Measurements from ENCODE around the gene FAM216B.
"Not testable (repeated sequence)": the region's sequence is repeated elsewhere in the genome, so short reads cannot be mapped to it uniquely, and the experiment has no call there.

FAM216B gene

DNA sequence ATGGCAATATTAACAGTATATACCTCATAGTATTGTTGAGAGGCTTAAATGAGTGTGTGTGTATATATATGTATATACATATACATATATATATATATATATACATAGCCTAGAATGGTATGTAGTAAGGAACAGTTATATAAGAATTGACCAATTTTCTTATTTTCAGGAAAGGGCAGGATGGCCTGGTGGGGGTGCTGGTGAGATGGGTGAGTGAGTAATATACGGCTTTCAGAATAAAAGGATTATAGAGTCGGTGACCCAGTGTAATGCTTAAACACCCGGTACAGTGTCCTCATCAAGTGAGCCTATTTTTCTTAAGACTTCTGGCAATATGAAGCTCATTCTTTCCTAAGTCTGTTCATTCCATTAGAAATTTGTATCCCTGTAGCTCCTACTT, 11.7 kb upstream of the FAM216B start:
- intact Hi-C loops (cut with DNase I): no loop called here

DNA sequence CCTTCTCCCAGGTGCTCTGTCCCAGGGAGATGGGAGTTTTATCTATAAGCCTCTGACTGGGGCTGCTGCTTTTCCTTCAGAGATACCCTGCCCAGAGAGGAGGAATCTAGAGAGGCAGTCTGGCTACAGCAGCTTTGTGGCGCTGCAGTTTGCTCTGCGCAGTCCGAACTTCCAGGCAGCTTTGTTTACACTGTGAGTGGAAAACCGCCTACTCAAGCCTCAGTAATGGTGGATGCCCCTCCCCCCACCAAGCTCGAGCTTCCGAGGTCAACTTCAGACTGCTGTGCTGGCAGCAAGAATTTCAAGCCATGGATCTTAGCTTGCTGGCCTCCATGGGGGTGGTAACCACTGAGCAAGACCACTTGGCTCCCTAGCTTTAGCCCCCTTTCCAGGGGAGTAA, 4.8 kb upstream of the FAM216B start:
- intact Hi-C loops (cut with DNase I); DNase-seq: not testable (repeated sequence)

More for the DNA sequence above, 11.7 kb upstream of the FAM216B start:
- no peak for DNase-seq

DNA sequence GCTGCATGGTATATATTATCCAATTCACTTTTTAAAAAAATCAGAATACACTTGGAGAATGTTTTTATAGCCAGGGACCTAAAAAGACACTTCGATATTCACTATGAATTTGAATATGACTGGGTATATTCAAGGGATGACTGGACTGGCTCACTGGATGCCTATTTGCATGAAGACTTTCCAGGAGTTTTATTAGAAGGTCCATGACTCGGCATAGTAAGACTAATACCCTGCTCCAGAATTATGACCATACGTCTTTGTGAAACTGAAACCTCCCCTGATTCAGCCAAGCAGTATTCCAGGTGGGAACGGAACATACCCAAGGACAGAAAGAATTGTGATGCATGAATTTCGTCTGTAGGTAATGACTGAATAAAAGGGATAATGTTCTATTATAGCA, 3.9 kb upstream of the FAM216B start:
- intact Hi-C loops (cut with DNase I): no loop called here
- DNase-seq: no peak

DNA sequence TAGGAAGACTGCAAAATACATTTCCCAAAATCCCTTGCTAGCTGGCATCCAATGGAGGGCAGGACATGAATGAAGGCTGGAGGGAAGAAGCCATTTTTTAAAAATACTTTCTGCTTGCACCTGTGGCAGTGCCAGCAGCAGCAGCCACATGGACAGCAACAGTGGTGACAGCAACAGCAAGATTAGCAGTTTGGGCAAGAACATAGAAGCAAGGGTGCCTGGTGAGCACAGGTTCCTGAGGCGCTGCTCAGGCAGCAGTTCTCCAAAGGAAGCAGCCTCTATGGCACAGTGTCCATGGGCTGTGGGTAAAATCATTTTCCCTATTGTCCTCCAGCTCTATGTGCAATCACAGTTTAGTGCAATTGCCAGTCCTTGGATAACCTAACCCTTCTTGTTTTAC, 1.3 kb upstream of the FAM216B start:
- no peak for DNase-seq
- intact Hi-C loops (cut with DNase I): no loop called here

DNA sequence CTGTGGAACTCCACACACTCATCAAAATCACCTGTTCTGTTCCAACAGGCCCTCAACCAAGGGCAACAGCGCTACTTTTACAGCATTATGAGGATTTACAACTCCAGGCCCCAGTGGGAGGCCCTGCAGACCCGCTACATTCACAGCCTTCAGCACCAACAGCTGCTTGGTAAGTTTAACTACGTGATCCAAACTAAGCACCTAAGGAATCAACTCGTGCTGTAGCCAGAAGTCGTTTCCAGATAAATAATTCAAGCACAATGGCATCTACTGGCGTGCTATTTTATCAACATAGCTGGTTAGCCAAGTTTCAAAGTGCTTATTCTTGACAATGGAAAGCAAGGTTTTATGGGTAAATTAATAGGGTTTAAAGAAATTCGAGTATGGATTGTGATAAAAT, 5.3 kb downstream of the FAM216B start:
- intact Hi-C loops (cut with DNase I): no loop called here

DNA sequence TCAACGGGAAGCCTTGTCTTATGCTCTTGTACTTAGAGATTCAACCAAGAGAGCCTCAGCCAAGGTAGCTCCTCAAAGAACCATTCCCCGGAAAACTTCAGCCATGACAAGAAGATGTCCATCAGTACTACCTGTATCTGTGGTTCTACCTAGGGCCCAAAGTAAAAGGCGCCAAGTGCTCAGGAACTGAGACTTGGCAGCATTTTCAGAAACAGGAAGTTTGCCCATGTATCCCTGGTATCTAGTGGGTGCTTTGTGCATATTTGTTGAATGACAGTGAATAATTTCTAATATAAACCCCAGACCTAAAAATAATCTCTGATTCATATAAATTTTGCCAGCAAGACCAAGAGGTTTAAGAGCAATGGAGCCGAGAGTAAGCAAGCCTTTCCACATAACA, 7.2 kb downstream of the FAM216B start:
- intact Hi-C loops (cut with DNase I): no loop called here
- DNase-seq: no peak

More for the DNA sequence above, 5.3 kb downstream of the FAM216B start:
- DNase-seq: no peak

DNA sequence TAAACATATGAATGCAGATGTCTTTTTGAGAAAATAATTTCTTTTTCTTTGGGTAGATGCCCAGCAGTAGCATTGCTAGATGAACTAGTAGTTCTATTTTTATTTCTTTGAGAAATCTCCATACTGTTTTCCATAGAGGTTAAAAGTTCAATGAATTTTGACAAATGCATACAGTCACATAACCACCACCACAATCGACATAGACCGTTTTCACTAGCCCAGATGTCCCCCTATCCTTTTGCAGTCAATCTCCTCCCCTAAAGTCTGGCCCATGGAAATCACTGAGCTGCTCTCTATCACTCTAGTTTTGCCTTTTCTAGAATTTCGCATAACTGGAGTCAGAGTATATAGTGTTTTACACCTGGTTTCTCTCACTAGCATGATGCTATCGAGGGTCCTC, 10.8 kb downstream of the FAM216B start:
- intact Hi-C loops (cut with DNase I): no loop called here
- no peak for DNase-seq

DNA sequence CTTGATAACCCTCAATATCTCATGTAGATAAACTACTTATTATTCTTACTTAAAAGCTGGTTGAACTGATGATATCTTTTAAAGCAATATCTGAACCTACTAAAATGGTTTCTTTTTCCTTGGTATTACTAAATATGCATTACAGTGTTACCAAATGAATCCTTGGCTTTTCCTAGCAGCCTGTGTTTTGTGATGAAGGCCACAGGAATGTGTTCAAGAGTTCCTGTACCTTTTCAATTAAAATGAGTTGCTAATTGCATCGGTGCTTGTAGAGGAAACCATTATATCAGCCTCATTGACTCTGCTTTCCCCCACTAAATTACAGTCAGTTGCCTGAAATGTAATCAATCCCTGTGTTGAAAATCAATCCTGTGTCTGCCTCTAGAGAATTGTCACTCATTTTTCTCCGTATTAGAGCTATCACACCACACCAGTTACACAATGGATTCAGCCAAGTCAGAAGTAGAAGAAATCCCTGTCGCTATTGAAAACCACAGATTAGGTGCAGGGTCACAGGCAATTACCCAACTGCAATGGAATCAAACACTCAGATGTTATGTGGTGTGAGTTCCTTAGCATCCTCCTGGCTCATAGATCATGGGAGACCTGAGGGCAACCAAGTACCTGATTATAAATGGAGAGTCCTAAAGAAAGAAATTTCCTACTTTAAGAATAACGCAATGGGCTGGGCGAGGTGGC, 13.3 kb downstream of the FAM216B start:
- intact Hi-C loops (cut with DNase I): no loop called here
- DNase-seq: no peak

DNA sequence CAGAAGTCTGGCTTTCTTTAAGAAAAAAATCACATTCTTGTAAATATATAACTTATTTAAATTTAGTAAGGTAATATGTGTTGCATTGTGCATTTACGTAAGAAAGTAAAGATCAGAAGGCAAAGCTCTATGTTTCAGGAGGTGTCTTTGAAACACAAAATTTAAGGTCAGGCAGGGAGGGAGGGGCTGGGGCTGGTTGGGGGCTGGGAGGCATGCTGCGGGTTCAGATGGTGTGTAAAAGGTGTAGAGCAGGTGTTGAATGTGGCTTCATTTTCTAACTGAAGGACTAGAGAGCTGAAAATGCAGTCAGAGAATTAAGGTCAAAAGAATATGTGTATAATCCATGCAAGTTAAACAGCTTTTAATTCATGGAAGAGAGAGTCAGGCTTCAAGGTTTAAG, 14.3 kb downstream of the FAM216B start:
- intact Hi-C loops (cut with DNase I): no loop called here
- no peak for DNase-seq

DNA sequence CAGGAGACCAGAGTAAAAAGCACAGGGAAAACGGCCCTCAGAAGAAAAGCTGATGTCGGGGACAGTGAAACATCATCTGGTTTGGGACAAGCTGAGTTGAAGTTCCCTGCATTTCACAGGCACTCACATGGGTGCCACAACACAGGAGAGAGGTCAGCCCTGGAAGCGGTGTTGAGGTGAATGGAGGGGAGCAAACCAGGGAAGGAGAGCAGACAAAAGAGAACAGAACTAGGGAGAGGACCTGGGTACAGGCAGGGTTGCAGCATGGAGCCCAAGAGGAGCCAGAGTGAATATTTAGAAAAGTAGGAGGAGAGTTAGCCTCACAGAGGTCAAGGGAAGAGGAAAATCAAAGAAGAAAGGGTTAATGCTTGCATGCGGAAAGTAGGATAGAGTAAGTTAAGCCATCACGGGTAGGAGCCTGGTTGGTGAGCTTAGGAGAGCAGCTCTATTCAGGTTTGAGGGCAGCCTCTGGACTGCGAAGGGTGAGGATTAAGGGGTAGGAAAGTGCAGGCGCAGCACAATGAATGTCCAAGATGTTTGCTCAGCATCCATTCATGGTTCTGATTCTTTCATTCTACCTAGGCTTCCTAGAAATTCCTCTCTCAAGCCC, 15.5 kb downstream of the FAM216B start:
- intact Hi-C loops (cut with DNase I): no loop called here
- DNase-seq: no peak

DNA sequence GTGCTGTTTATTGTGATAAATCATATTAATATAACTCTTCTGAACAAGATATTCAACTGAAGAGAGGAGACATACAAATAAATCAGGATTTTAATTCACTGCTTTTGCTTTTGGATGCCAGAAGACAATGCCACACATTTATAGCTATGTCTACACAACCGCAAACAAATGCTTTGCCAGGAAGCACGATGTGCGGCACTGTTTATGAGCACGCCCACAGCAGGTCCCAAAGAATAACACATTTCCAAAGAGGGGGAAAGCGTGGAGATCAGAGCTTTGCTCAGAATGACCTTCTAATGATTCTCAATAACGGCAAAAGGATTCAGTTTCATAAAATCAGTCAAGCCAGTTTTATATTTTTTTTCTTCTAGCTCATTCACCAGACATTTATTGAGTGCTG, 16.7 kb downstream of the FAM216B start:
- intact Hi-C loops (cut with DNase I): no loop called here
- DNase-seq: no peak

DNA sequence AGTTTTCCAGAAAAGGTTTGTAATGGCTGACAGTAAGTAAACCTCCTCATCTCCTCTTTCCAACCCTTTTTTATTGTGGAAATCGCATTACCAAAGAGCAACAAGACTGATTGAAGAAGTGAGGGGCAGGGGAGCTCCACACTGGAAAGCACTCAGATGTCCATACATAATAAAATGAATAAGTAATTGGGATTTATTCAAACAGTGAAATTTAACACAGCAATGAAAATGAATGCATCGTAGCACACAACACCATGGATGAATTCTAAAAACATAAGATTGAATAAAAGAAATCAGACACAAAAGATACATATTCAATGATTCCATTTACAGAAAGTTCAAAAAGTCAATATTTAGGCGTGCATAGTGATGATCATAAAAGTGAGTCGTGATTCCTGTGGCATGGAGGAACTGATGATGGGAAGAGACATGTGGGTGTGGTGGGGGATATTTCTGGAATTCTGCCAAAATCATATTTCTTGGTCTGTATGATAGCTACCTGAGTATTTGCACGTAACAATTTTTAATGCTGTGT, 18.8 kb downstream of the FAM216B start:
- intact Hi-C loops (cut with DNase I): no loop called here
- no peak for DNase-seq

DNA sequence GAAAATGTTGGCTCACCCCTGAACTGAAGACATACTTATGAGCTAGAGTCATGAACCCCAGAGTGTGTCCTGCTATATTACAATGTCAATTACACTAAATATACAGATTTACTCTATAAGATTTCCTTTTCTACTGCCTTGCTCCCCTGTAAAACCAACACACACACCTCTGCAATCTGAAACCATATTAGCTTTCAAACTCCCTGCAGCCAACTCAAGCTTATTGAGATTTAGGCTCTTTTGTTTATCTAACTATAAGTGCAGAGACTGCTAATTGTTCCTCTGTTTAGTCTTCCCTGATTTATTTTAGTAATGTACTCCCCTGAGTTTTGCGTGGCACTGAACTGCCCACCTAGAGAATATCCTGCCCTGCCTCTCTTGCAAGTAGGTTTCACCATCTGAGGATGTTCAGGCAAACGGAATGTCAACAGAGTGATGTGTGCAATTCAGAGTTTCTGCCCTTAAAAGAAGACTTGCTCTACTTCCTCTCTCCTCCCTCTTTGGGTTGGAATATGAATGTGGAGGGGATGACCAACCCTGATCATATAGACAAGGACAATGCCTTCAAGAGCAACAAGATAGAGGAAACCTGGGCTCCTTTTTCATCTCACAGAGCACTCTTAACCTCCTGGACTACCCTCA, 22.3 kb downstream of the FAM216B start:
- intact Hi-C loops (cut with DNase I): no loop called here

DNA sequence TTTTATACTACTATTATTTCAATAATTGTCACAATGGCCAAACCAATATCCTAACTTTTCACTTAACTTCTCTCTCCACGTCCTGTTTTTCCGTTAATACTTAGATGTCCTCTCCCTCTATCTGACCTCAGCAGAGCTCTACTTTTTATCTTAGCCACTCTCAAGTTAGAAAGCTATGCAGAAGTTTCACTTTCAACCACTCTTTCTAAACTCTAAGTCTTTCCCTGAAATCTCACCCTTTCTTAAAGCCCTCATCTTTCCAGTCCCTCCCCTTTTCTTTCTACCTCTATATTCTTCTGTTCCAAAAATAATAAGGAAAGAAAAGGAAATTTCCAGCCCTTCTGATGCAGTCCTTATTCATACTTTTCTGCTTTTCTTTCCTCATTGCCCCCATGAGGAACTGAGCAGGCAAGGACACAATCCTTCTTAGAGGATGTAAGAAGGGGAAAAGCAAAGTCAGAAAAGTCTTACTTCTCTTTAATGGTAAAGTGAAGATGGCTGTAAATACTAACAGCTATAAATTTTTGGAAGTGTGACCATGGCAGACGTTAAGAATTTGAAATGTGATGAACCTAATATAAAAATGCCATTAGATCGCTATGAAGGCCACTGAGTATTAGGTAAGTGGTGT, 23.0 kb downstream of the FAM216B start:
- DNase-seq: no peak
- intact Hi-C loops (cut with DNase I): no loop called here

More for the DNA sequence above, 22.3 kb downstream of the FAM216B start:
- no peak for DNase-seq

DNA sequence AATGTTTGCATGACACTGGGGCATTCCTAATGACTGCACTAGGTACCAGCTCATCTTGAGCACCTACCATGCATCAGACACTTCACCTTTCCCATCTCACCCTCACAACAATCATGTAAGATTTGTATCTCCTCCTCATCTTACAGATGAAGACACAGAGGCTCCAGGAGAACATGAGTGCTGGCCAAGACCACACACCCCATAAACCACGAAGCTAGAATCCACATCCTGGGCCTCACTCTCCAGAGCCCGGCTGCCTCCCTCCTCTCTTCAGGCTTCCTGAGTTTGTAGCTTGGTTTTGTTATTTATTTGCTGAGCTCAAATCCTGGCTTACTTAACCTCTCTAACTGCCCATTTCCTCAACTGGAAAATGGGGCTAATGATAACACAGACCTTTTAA, 25.9 kb downstream of the FAM216B start:
- no peak for DNase-seq
- intact Hi-C loops (cut with DNase I): no loop called here

DNA sequence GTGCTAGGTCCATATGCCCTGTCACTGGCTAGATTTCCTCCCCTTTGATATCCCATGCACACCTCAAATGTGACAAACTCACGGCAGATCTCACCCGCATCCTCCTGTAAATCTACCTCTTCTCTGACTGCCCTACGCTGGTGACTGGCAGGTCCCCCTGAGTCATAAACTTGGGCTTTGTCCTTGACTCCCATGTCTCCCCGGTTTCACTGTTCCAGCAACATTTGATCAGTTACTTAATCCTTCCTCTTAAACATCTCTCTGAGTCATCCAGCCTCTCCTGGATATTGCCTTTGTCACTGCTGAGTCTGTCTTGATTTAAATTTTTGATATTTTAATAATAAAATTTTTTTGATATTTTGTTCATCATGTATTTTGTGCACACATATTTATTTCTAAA, 26.5 kb downstream of the FAM216B start:
- intact Hi-C loops (cut with DNase I): no loop called here
- DNase-seq: peak in 3 of 42 donors; percentile 11 to 16 (median 14)

DNA sequence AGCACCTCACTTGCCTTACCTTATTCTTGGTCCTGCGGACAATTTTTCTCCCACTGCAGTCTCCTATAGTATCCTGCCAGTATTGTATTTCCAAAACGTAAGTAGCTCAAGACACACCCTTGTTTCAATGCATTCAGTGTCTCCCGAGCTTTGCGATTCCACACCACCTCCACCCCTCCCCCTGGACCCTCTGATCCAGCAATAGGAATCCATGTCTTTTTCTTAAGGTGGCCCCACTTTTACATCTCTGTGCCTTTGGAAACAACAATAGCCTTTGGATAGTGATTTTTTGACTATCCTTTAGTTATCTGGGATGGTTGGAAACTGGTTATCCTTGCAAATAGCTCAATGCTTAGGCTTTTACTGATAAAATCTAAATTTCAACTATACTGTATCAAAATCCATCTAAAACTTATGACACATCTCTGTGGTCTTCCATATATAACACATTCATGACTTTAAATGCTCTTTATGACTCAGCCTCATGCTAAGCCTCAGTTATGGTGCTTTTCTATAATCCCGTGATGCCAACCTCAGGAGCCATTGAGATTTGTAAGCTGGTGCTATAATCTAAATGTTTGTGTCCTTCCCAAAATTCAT, 27.1 kb downstream of the FAM216B start:
- intact Hi-C loops (cut with DNase I): no loop called here
- DNase-seq: no peak

DNA sequence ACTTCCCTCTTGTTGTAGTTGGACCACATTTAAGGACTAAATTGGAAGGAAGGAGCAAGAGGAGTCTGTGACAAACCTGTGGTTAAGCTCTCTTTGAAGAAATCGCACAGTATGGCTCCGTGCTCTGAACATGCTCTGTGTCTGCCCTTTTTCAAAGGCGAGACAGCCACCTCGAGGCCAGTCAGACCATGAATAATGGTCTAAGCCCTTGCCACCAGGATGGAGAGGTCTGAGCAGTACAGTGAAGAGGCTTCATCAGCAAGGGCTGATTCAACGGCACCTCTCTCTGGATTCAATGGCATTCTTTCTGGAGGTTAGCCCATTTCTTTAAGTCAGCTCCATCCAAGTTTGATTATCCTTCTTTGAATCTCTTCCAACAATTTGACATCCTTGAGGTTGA, 30.9 kb downstream of the FAM216B start:
- intact Hi-C loops (cut with DNase I): no loop called here
- DNase-seq: no peak

DNA sequence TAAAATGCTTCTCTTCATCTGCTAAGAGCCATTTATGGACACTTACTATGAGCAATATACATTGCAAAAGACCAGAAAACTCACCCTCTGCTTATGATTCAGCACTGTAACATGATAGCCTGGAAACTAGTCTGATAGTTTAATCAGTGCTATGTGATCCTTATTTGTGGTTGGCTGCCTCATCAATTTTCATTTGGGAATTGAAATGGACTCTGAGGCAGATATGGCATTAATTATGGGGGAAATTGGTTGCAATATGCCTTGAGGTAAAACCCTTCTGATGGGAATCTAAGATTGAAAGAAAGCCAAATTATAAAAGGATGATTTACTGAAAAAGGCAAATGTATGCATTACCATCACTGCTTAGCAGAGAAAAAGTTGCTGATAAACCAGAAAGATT, 33.5 kb downstream of the FAM216B start:
- intact Hi-C loops (cut with DNase I): no loop called here

DNA sequence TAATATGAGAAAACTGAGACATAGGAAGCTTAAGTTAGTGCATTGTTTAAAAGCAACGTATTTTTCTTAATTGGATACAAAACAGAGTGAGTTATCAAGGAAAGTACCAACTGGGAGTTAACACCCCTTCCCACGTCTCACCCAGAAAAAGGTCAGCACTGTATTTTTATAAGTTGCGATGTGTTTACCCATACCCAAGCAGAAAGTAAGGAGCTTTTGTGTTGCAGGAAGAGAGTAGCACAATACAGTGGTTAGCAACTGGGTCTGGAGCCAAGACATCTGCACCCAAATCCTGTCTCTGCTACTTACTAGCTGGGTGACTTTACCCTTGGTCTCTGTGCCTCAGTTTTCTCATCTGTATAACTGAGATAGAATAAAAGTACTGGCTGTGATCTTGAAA, 34.3 kb downstream of the FAM216B start:
- intact Hi-C loops (cut with DNase I): no loop called here
- DNase-seq: no peak

More for the DNA sequence above, 33.5 kb downstream of the FAM216B start:
- DNase-seq: no peak

Data from head of caudate nucleus (tissue), 42 donors.